Measurements from ENCODE around the gene CSK.
A peak's percentile ranks its signal among the peaks of the same experiment; 100 is the strongest.

Gene CSK

GRCh38 chr15:74787251-74788041, 5.6 kb downstream of the CSK start:
- FAIRE-seq (no peak), DNase-seq (ENCODE audit: low spot score) (peak; percentile 37)

- FAIRE-seq (no peak), DNase-seq (ENCODE audit: low spot score) (no peak)
These were observed 6.3 kb downstream of the CSK start for GRCh38 chr15:74788042-74788682.

- DNase-seq (ENCODE audit: low spot score): no peak
- FAIRE-seq: no peak
These were observed 6.8 kb downstream of the CSK start for GRCh38 chr15:74788683-74789151.

- no peak for FAIRE-seq
- DNase-seq (ENCODE audit: low spot score): no peak
These were observed 7.3 kb downstream of the CSK start for GRCh38 chr15:74789171-74789631.

- FAIRE-seq (no peak), DNase-seq (ENCODE audit: low spot score) (no peak)
These were observed 7.8 kb downstream of the CSK start for GRCh38 chr15:74789741-74790079.

GRCh38 chr15:74790080-74790916, 8.4 kb downstream of the CSK start:
- DNase-seq (ENCODE audit: low spot score) (peak; percentile 38), FAIRE-seq (no peak)

GRCh38 chr15:74791007-74791406, 9.1 kb downstream of the CSK start:
- FAIRE-seq (no peak), DNase-seq (ENCODE audit: low spot score) (no peak)

- DNase-seq (ENCODE audit: low spot score) (no peak), FAIRE-seq (no peak)
These were observed 9.8 kb downstream of the CSK start for GRCh38 chr15:74791667-74792066.

- FAIRE-seq (no peak), DNase-seq (ENCODE audit: low spot score) (no peak)
These were observed 10.5 kb downstream of the CSK start for GRCh38 chr15:74792227-74793016.

- no peak for FAIRE-seq
- no peak for DNase-seq (ENCODE audit: low spot score)
These were observed 11.5 kb downstream of the CSK start for GRCh38 chr15:74793135-74794028.

GRCh38 chr15:74794248-74794969, 12.5 kb downstream of the CSK start:
- no peak for DNase-seq (ENCODE audit: low spot score)
- FAIRE-seq: no peak

GRCh38 chr15:74794970-74795349, 13.1 kb downstream of the CSK start:
- no peak for FAIRE-seq
- DNase-seq (ENCODE audit: low spot score): no peak

GRCh38 chr15:74795966-74796625, 14.2 kb downstream of the CSK start:
- no peak for FAIRE-seq
- DNase-seq (ENCODE audit: low spot score): no peak

GRCh38 chr15:74798388-74799254, 16.7 kb downstream of the CSK start:
- FAIRE-seq: no peak
- DNase-seq (ENCODE audit: low spot score): no peak

GRCh38 chr15:74799255-74799855, 17.5 kb downstream of the CSK start:
- FAIRE-seq: no peak
- no peak for DNase-seq (ENCODE audit: low spot score)

GRCh38 chr15:74799856-74800558, 18.1 kb downstream of the CSK start:
- FAIRE-seq (peak; percentile 30), DNase-seq (ENCODE audit: low spot score) (peak; percentile 85)

- DNase-seq (ENCODE audit: low spot score) (no peak), FAIRE-seq (no peak)
These were observed 18.7 kb downstream of the CSK start for GRCh38 chr15:74800559-74801094.
